Naive thymus-derived CD8-positive, alpha-beta T cell (primary cell): ENCODE measurements around the gene DUS1L. TPM values are rescaled to one million over a fixed set of nuclear protein-coding genes. Genes with fewer than 3 reads are reported as not detected.

Experiments used
- ATAC-seq, 2 donors: fragments of 150-1000 bp; cut with Tn5 transposase in 1 of 2; sonication (Bioruptor Pico), chemical (Tn5 transposase) in 1 of 2; 1 replicate in 1 of 2; 2 replicates in 1 of 2; pipeline ENCODE4 v1.10.0; 2021; ENCODE audit warnings: mild to moderate bottlenecking in 2 of 2, moderate library complexity in 2 of 2
- POLR2A ChIA-PET: fragments of 350-600 bp; sonication (Branson Sonifier 250); formaldehyde crosslinking; loops from one replicate; lab custom pipeline; 2021; ENCODE audit warnings: antibody characterized with exemption; lab: Charles Lee
- DNase-seq, 10 donors: peaks; one replicate each; pipeline versions ENCODE4 v3.0.0 to v3.0.0-alpha.2; 2020 to 2022
- H3K27ac Mint-ChIP-seq, 10 donors: one replicate each; pipeline ENCODE4 v1.8.0; 2020 to 2022; ENCODE audit warnings: mild to moderate bottlenecking in 10 of 10, mixed read lengths in 10 of 10, moderate library complexity in 4 of 10, inconsistent platforms in 1 of 10
- H3K27me3 Mint-ChIP-seq, 5 donors: one replicate each; pipeline ENCODE4 v1.8.0; 2021 to 2022; ENCODE audit warnings: mixed read lengths in 5 of 5
- H3K36me3 Mint-ChIP-seq, 3 donors: one replicate each; pipeline ENCODE4 v1.8.0; 2020 to 2022; ENCODE audit warnings: mixed read lengths in 3 of 3, mild to moderate bottlenecking in 2 of 3, inconsistent platforms in 1 of 3
- H3K4me1 Mint-ChIP-seq, 4 donors: one replicate each; pipeline ENCODE4 v1.8.0; 2021 to 2022; ENCODE audit warnings: mixed read lengths in 4 of 4
- H3K4me3 Mint-ChIP-seq, 10 donors: one replicate each; pipeline ENCODE4 v1.8.0; 2020 to 2022; ENCODE audit warnings: mild to moderate bottlenecking in 10 of 10, mixed read lengths in 10 of 10, moderate library complexity in 6 of 10, inconsistent platforms in 1 of 10
- H3K9me3 Mint-ChIP-seq, 9 donors: one replicate each; pipeline ENCODE4 v1.8.0; 2020 to 2022; ENCODE audit warnings: mixed read lengths in 9 of 9, mild to moderate bottlenecking in 3 of 9, inconsistent platforms in 1 of 9, moderate library complexity in 1 of 9
- polyA plus RNA-seq, 3 donors: library from polyadenylated mRNA; unstranded; fragments of 300-500 nt; fragmentation: Illumina TruSeq; gene quantifications; one replicate each; pipeline ENCODE4 v1.2.3, GENCODE V29; 2021
- total RNA-seq, 8 experiments: library from RNA in 2 of 8; stranded (reverse) in 2 of 8; gene quantifications; one replicate each; pipeline ENCODE4 v1.2.3 and lab custom pipeline; 2021 to 2026

DUS1L gene
- total and polyA plus RNA-seq, 5 experiments from 2014 or later = 68.6 to 167 (median 142) TPM

DNA sequence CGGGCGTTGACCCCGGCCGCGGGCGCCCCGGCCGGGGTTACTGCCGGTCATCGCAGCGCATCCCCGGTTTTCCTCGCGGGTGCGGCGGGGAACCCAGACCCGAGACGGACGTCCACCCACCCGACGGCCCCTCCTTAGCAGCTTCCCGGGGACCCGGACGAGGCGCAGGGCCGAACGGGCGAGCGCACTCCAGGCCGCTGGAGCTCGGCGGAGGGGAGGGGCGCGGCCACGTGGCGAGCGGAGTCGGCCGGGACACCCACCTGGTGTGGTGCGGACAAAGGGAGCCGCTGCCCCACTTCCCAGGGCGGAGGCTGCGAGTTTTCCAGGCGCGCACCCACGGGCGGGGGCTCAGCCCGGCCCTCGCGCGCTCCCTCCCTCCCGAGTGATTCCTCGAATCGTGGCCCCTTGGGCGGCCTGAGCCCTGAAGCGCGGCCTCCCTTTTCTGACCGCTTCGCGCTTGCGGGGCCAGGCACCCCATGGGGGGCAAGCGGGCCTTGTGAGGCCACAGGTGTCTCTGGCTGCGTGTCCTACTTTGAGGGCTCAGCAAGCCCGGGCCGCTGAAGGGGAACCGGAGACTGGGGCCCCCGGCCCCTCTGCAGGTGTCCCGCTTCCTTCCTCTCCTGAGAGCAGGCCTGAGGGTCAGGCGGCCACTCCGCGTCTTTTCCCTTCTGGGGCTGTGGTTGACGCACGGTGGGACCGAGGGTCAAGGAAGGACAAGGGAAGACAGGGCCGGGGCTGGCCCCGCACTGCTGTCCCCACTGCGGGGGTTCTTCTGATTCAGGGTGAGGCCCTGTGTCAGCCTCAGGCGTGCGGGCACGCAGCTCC is 33.5 kb upstream of the DUS1L start:
- POLR2A ChIA-PET = interaction anchor here (0.6 to 7.5 kb wide), 18 partner anchors 8 to 388 kb away, joined by 3 to 73 read pairs (median 4); partner anchors contain the start of genes CENPX, CSNK1D, DCXR and DUS1L
- peak; percentile 1 to 15 for ATAC-seq

GRCh38 chr17:82098169-82098938 is 32.8 kb upstream of the DUS1L start, which contains the start of gene FASN:
TSS of gene FASN (minus strand) at chr17:82098236. CDS start at chr17:82096445, 1,791 bp downstream.
- POLR2A ChIA-PET = interaction anchor here (0.6 to 7.5 kb wide), 19 partner anchors 9 to 387 kb away, joined by 3 to 73 read pairs (median 4); partner anchors contain the start of genes CENPX, CSNK1D, DCXR and DUS1L
- H3K9me3 Mint-ChIP-seq = no peaks in the 10 kb centered on the region
- DNase-seq (peak; percentile 84 to 93 (median 90)), ATAC-seq (peak; percentile 82 to 84)
- H3K27me3 Mint-ChIP-seq = no peaks in the 10 kb centered on the region
- H3K4me3 Mint-ChIP-seq = peak within 1 kb of the TSS; percentile 22 to 82 (median 64)
- peaks cover 0 to 7% (median 2%) of the 10 kb centered on the region in 3 donors for H3K36me3 Mint-ChIP-seq
- peaks cover 2 to 26% (median 12%) of the 10 kb centered on the region in 4 donors for H3K4me1 Mint-ChIP-seq
- peak within 1 kb of the TSS in 5 of 10 donors; percentile 52 to 87 (median 71) for H3K27ac Mint-ChIP-seq

More for the DNA sequence above, 33.5 kb upstream of the DUS1L start:
- no peaks in the 10 kb centered on the region for H3K27me3 Mint-ChIP-seq
- H3K9me3 Mint-ChIP-seq = no peaks in the 10 kb centered on the region
- H3K4me1 Mint-ChIP-seq = peaks cover 2 to 29% (median 12%) of the 10 kb centered on the region in 4 donors
- peak overlapping the region in 9 of 10 donors; percentile 48 to 93 (median 87) for H3K27ac Mint-ChIP-seq
- peak overlapping the region; percentile 71 to 86 (median 80) for H3K4me3 Mint-ChIP-seq
- peak in 3 of 10 donors; percentile 27 to 58 (median 36) for DNase-seq
- peaks cover 0 to 7% (median 2%) of the 10 kb centered on the region in 3 donors for H3K36me3 Mint-ChIP-seq

- Mint-ChIP-seq H3K27me3 (no peaks in the 10 kb centered on the region), H3K4me3 (peak overlapping the region in 8 of 10 donors; percentile 12 to 80 (median 61)), H3K4me1 (peaks cover 2 to 26% (median 12%) of the 10 kb centered on the region in 4 donors), H3K27ac (peak overlapping the region in 3 of 10 donors; percentile 27 to 69 (median 68)), H3K36me3 (peaks cover 0 to 11% (median 2%) of the 10 kb centered on the region in 3 donors), H3K9me3 (no peaks in the 10 kb centered on the region)
- DNase-seq (no peak), ATAC-seq (peak in 1 of 2 donors; percentile 6)
- POLR2A ChIA-PET = interaction anchor here (1.3 to 7.5 kb wide), 10 partner anchors 10 to 237 kb away, joined by 3 to 73 read pairs (median 8); partner anchors contain the start of genes CENPX, DCXR, DUS1L and LRRC45
Measured at GRCh38 chr17:82097919-82098168, 32.2 kb upstream of the DUS1L start.

- H3K36me3 Mint-ChIP-seq = peaks cover 0 to 11% (median 2%) of the 10 kb centered on the region in 3 donors
- POLR2A ChIA-PET = interaction anchor here (1.3 to 7.5 kb wide), 10 partner anchors 10 to 236 kb away, joined by 3 to 73 read pairs (median 8); partner anchors contain the start of genes CENPX, DCXR, DUS1L and LRRC45
- H3K4me3 Mint-ChIP-seq = peak overlapping the region; percentile 22 to 82 (median 64)
- H3K4me1 Mint-ChIP-seq = peaks cover 2 to 23% (median 12%) of the 10 kb centered on the region in 4 donors
- H3K27me3 Mint-ChIP-seq = no peaks in the 10 kb centered on the region
- H3K27ac Mint-ChIP-seq = peak overlapping the region in 4 of 10 donors; percentile 32 to 79 (median 62)
- DNase-seq (peak in 6 of 10 donors; percentile 19 to 65 (median 32)), ATAC-seq (no peak)
- no peaks in the 10 kb centered on the region for H3K9me3 Mint-ChIP-seq
Measured at GRCh38 chr17:82097184-82097918, 31.7 kb upstream of the DUS1L start.

- peak in 1 of 10 donors; percentile 16 for DNase-seq
- POLR2A ChIA-PET = interaction anchor here (1.4 to 7.5 kb wide), 4 partner anchors 11 to 66 kb away, joined by 7 to 73 read pairs (median 22); partner anchors contain the start of gene RAC3
- Mint-ChIP-seq H3K27ac (peak overlapping the region in 5 of 10 donors; percentile 32 to 79 (median 52)), H3K27me3 (no peaks in the 10 kb centered on the region), H3K4me3 (peak overlapping the region; percentile 22 to 82 (median 64)), H3K4me1 (peaks cover 2 to 22% (median 11%) of the 10 kb centered on the region in 4 donors), H3K36me3 (peaks cover 0 to 11% (median 2%) of the 10 kb centered on the region in 3 donors), H3K9me3 (no peaks in the 10 kb centered on the region)
- no peak for ATAC-seq
Measured at GRCh38 chr17:82096709-82097183, 31.1 kb upstream of the DUS1L start.

- Mint-ChIP-seq H3K36me3 (peaks cover 0 to 12% (median 2%) of the 10 kb centered on the region in 3 donors), H3K9me3 (no peaks in the 10 kb centered on the region), H3K4me1 (peaks cover 2 to 20% (median 10%) of the 10 kb centered on the region in 4 donors), H3K27me3 (no peaks in the 10 kb centered on the region), H3K27ac (peak overlapping the region in 3 of 10 donors; percentile 19 to 71 (median 69)), H3K4me3 (peak overlapping the region in 8 of 10 donors; percentile 22 to 75 (median 52))
- ATAC-seq = no peak
- POLR2A ChIA-PET = interaction anchor here (0.8 to 4.5 kb wide), 4 partner anchors 12 to 31 kb away, joined by 3 to 33 read pairs (median 8); partner anchors contain the start of gene DUS1L
- peak in 3 of 10 donors; percentile 4 to 60 (median 17) for DNase-seq
Measured at GRCh38 chr17:82095777-82096708, 30.4 kb upstream of the DUS1L start.

GRCh38 chr17:82094931-82095776 is 29.6 kb upstream of the DUS1L start:
- Mint-ChIP-seq H3K27ac (peak overlapping the region in 2 of 10 donors; percentile 19 to 38), H3K4me3 (peak overlapping the region in 2 of 10 donors; percentile 29 to 50), H3K27me3 (no peaks in the 10 kb centered on the region), H3K36me3 (peaks cover 0 to 13% (median 2%) of the 10 kb centered on the region in 3 donors), H3K4me1 (peaks cover 2 to 14% (median 8%) of the 10 kb centered on the region in 4 donors), H3K9me3 (no peaks in the 10 kb centered on the region)
- DNase-seq (peak in 3 of 10 donors; percentile 6 to 62 (median 18)), ATAC-seq (no peak)
- POLR2A ChIA-PET = interaction anchor here (0.8 to 4.5 kb wide), 4 partner anchors 12 to 32 kb away, joined by 3 to 33 read pairs (median 8); partner anchors contain the start of gene DUS1L

DNA sequence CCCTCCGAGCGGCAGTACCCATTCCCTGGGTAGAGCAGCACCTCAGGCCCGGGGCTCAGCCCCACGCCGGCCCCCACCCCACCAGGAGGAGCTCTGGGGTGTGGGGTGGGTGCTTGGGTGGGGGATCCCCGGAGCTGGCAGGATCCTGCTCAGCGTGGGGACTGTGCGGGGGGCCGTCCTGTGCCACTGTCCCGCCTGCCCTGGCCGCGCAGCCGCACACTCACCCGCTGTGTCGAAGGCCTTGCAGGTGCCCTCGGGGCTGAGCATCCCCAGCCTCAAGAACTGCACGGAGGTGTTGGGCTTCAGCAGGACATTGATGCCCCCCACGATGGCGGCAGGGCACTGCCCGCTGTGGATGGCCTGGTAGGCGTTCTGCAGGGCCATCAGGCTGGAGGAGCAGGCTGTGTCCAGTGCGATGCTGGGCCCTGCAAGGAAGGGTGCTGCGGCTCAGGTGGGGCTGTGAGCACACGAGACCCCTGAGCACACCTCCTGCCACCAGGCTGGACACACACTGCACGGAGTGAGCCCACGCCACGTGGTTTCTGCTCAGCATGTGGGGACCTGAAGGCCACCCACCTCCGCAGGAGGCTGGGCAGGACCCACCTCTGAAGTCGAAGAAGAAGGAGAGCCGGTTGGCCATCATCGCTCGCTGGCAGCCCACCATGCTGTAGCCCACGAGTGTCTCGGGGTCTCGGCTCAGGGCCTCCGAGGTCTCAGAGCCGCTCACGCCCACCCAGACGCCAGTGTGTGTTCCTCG is 27.6 kb upstream of the DUS1L start:
- Mint-ChIP-seq H3K36me3 (peaks cover 0 to 14% (median 2%) of the 10 kb centered on the region in 3 donors), H3K27ac (no peak overlapping the region), H3K4me1 (peaks cover 0 to 9% (median 4%) of the 10 kb centered on the region in 4 donors), H3K9me3 (no peaks in the 10 kb centered on the region), H3K4me3 (peak overlapping the region in 1 of 10 donors; percentile 4), H3K27me3 (no peaks in the 10 kb centered on the region)
- ATAC-seq = no peak
- no peak for DNase-seq
- POLR2A ChIA-PET = no interaction called here

GRCh38 chr17:82092628-82092994 is 27.0 kb upstream of the DUS1L start:
- DNase-seq = peak in 1 of 10 donors; percentile 6
- no peak for ATAC-seq
- Mint-ChIP-seq H3K27ac (no peak overlapping the region), H3K4me1 (peaks cover 0 to 9% (median 4%) of the 10 kb centered on the region in 4 donors), H3K36me3 (peaks cover 0 to 18% (median 2%) of the 10 kb centered on the region in 3 donors), H3K27me3 (no peaks in the 10 kb centered on the region), H3K9me3 (no peaks in the 10 kb centered on the region), H3K4me3 (no peak overlapping the region)
- POLR2A ChIA-PET = interaction anchor here (0.6 kb wide), 1 partner anchor 196 kb away, joined by 10 read pairs; no protein-coding TSS in a partner anchor
